Measurements from ENCODE around the gene CCDC192. TPM values are rescaled to one million over a fixed set of nuclear protein-coding genes. Genes with fewer than 3 reads are reported as not detected.

CCDC192 gene
- total RNA-seq, 6 experiments from 2014 or later: not detected

- ATAC-seq (no peak), DNase-seq (no peak)
- no peaks in the 10 kb centered on the region for H3K27me3 ChIP-seq
- H3K4me1 ChIP-seq: no peaks in the 10 kb centered on the region
- no peaks in the 10 kb centered on the region for H3K9me3 ChIP-seq
- no peaks in the 10 kb centered on the region for H3K36me3 ChIP-seq
- intact Hi-C loops (cut with DNase I): no loop called here
- 51% methylated on average over 4 of the region's 4 CpGs for WGBS (ENCODE audit: insufficient coverage, low coverage, low lambda C conversion rate, missing lambda C conversion rate)
- no peak for TF ChIP-seq POLR2A (IDR thresholded peaks at IDR 0.05)
- no peak for TF ChIP-seq CTCF (IDR thresholded peaks at IDR 0.05)
- no peak overlapping the region for H3K4me3 ChIP-seq
- no peak overlapping the region for H3K27ac ChIP-seq
Observed at GRCh38 chr5:127925916-127926315, 222.7 kb downstream of the CCDC192 start.

GRCh38 chr5:127926974-127927373 is 223.8 kb downstream of the CCDC192 start:
- no peak overlapping the region for H3K4me3 ChIP-seq
- H3K4me1 ChIP-seq: no peaks in the 10 kb centered on the region
- no peaks in the 10 kb centered on the region for H3K36me3 ChIP-seq
- TF ChIP-seq CTCF (IDR thresholded peaks at IDR 0.05) (no peak), POLR2A (IDR thresholded peaks at IDR 0.05) (no peak)
- DNase-seq (no peak), ATAC-seq (no peak)
- no peak overlapping the region for H3K27ac ChIP-seq
- H3K9me3 ChIP-seq: no peaks in the 10 kb centered on the region
- intact Hi-C loops (cut with DNase I): no loop called here
- H3K27me3 ChIP-seq: no peaks in the 10 kb centered on the region
- WGBS (ENCODE audit: insufficient coverage, low coverage, low lambda C conversion rate, missing lambda C conversion rate): 85% methylated on average over 3 of the region's 3 CpGs

GRCh38 chr5:127928053-127928452 is 224.9 kb downstream of the CCDC192 start:
- intact Hi-C loops (cut with DNase I): no loop called here
- H3K9me3 ChIP-seq: no peaks in the 10 kb centered on the region
- no peak for DNase-seq
- no peak overlapping the region for H3K4me3 ChIP-seq
- 100% methylated on average over 2 of the region's 4 CpGs for WGBS (ENCODE audit: insufficient coverage, low coverage, low lambda C conversion rate, missing lambda C conversion rate)
- H3K4me1 ChIP-seq: no peaks in the 10 kb centered on the region
- no peak for ATAC-seq
- H3K36me3 ChIP-seq: no peaks in the 10 kb centered on the region
- H3K27ac ChIP-seq: no peak overlapping the region
- TF ChIP-seq CTCF (IDR thresholded peaks at IDR 0.05) (no peak), POLR2A (IDR thresholded peaks at IDR 0.05) (no peak)
- H3K27me3 ChIP-seq: no peaks in the 10 kb centered on the region

- H3K9me3 ChIP-seq: no peaks in the 10 kb centered on the region
- intact Hi-C loops (cut with DNase I): no loop called here
- no peak overlapping the region for H3K4me3 ChIP-seq
- H3K27me3 ChIP-seq: no peaks in the 10 kb centered on the region
- no peak for ATAC-seq
- no peak overlapping the region for H3K27ac ChIP-seq
- no peak for DNase-seq
- TF ChIP-seq POLR2A (IDR thresholded peaks at IDR 0.05) (no peak), CTCF (IDR thresholded peaks at IDR 0.05) (no peak)
- no peaks in the 10 kb centered on the region for H3K4me1 ChIP-seq
- H3K36me3 ChIP-seq: no peaks in the 10 kb centered on the region
Observed at GRCh38 chr5:127930311-127930710, 227.1 kb downstream of the CCDC192 start.

- ATAC-seq (no peak), DNase-seq (no peak)
- H3K36me3 ChIP-seq: no peaks in the 10 kb centered on the region
- no peaks in the 10 kb centered on the region for H3K4me1 ChIP-seq
- no peak overlapping the region for H3K4me3 ChIP-seq
- intact Hi-C loops (cut with DNase I): no loop called here
- H3K9me3 ChIP-seq: no peaks in the 10 kb centered on the region
- WGBS (ENCODE audit: insufficient coverage, low coverage, low lambda C conversion rate, missing lambda C conversion rate): 88% methylated on average over 1 of the region's 1 CpG
- TF ChIP-seq POLR2A (IDR thresholded peaks at IDR 0.05) (no peak), CTCF (IDR thresholded peaks at IDR 0.05) (no peak)
- no peak overlapping the region for H3K27ac ChIP-seq
- no peaks in the 10 kb centered on the region for H3K27me3 ChIP-seq
Observed at GRCh38 chr5:127931396-127931795, 228.2 kb downstream of the CCDC192 start.
